ENCODE measurements around the gene GRB14. TPM values are rescaled to one million over a fixed set of nuclear protein-coding genes. Genes with fewer than 3 reads are reported as not detected.

Gene GRB14
- total RNA-seq, 4 donors from 2014 or later, result 5.4 to 19.3 (median 9.8) TPM

DNA sequence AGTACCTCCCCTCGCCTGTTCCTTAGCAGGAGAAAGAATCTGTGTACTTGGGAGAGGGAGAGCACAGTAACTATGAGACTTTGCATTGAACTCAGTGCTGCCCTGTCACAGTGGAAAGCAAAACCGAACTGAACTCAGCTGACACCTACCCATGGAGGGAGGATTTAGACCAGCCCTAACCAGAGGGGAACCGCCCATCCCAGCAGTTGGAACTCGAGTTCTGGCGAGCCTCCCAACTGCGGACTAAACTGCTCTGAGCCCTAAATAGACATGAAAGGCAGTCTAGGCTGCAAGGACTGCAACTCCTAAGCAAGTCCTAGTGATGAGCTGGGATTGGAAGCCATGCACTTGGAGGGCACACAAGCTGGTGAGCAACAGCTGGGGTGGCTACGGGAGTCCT is 110.4 kb downstream of the GRB14 start:
- Histone ChIP-seq H3K4me1 (peaks cover 0 to 4% of the 10 kb centered on the region in 2 donors), H3K27ac (no peak overlapping the region), H3K27me3 (no peaks in the 10 kb centered on the region), H3K9me3 (no peaks in the 10 kb centered on the region), H3K36me3 (no peaks in the 10 kb centered on the region), H3K4me3 (replicated peaks in 1 of 3) (no peak overlapping the region)
- intact Hi-C loops (cut with DNase I), result no loop called here
- no peak for DNase-seq
- 66 to 75% methylated on average over 7 of the region's 7 CpGs for WGBS, 2 donors
- no peak for TF ChIP-seq POLR2A (IDR thresholded peaks at IDR 0.05)
- TF ChIP-seq, protein P1, sequence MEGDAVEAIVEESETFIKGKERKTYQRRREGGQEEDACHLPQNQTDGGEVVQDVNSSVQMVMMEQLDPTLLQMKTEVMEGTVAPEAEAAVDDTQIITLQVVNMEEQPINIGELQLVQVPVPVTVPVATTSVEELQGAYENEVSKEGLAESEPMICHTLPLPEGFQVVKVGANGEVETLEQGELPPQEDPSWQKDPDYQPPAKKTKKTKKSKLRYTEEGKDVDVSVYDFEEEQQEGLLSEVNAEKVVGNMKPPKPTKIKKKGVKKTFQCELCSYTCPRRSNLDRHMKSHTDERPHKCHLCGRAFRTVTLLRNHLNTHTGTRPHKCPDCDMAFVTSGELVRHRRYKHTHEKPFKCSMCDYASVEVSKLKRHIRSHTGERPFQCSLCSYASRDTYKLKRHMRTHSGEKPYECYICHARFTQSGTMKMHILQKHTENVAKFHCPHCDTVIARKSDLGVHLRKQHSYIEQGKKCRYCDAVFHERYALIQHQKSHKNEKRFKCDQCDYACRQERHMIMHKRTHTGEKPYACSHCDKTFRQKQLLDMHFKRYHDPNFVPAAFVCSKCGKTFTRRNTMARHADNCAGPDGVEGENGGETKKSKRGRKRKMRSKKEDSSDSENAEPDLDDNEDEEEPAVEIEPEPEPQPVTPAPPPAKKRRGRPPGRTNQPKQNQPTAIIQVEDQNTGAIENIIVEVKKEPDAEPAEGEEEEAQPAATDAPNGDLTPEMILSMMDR (IDR thresholded peaks at IDR 0.05), result no peak

GRCh38 chr2:164509137-164509877 is 112.0 kb downstream of the GRB14 start:
- no peak overlapping the region for H3K27ac ChIP-seq
- H3K4me3 ChIP-seq (replicated peaks in 1 of 3), result no peak overlapping the region
- H3K9me3 ChIP-seq, result no peaks in the 10 kb centered on the region
- 78 to 84% methylated on average over 4 of the region's 4 CpGs for WGBS, 2 donors
- TF ChIP-seq, protein P1 (IDR thresholded peaks at IDR 0.05), result no peak
- no peak for TF ChIP-seq POLR2A (IDR thresholded peaks at IDR 0.05)
- no peaks in the 10 kb centered on the region for H3K4me1 ChIP-seq
- H3K27me3 ChIP-seq, result no peaks in the 10 kb centered on the region
- intact Hi-C loops (cut with DNase I), result no loop called here
- no peak for DNase-seq
- H3K36me3 ChIP-seq, result no peaks in the 10 kb centered on the region

DNA sequence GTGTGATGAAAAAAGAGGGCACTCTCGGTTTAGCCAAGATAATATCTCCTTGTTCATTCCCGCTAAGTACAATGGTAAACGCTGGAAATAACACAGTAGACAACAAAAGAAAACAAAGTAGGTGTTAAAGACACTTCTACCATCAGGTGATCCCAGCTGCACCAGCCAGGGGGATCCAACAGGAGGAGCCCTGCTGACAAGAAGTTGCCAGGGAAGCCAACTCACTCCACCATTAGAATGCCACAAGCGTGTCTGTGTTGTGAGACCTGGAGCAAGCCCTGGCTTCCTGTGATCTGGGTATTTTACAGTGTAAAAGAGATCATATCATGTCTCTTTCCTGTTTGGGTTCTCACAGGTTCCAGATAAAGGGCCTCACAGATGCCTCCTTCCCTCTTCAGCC is 117.0 kb downstream of the GRB14 start:
- 73 to 80% methylated on average over 4 of the region's 4 CpGs for WGBS, 2 donors
- no peaks in the 10 kb centered on the region for H3K9me3 ChIP-seq
- DNase-seq, result peak; percentile 17

GRCh38 chr2:164498836-164499235 is 122.4 kb downstream of the GRB14 start:
- WGBS, 2 donors, result 87 to 89% methylated on average over 2 of the region's 2 CpGs
- no peak for DNase-seq
- no peak for TF ChIP-seq POLR2A (IDR thresholded peaks at IDR 0.05)
- TF ChIP-seq, protein P1 (IDR thresholded peaks at IDR 0.05), result no peak

More for the DNA sequence above, 117.0 kb downstream of the GRB14 start:
- H3K27me3 ChIP-seq, result no peaks in the 10 kb centered on the region
- TF ChIP-seq, protein P1 (IDR thresholded peaks at IDR 0.05), result peak in 2 of 6 experiments; percentile 25 to 29
- no peak for TF ChIP-seq POLR2A (IDR thresholded peaks at IDR 0.05)
- intact Hi-C loops (cut with DNase I), result no loop called here
- no peaks in the 10 kb centered on the region for H3K36me3 ChIP-seq
- H3K4me3 ChIP-seq (replicated peaks in 1 of 3), result no peak overlapping the region
- H3K27ac ChIP-seq, result no peak overlapping the region
- no peaks in the 10 kb centered on the region for H3K4me1 ChIP-seq

GRCh38 chr2:164496881-164497280 is 124.4 kb downstream of the GRB14 start:
- Histone ChIP-seq H3K4me1 (no peaks in the 10 kb centered on the region), H3K27ac (no peak overlapping the region), H3K36me3 (no peaks in the 10 kb centered on the region), H3K9me3 (no peaks in the 10 kb centered on the region), H3K4me3 (replicated peaks in 1 of 3) (no peak overlapping the region), H3K27me3 (no peaks in the 10 kb centered on the region)
- 94 to 96% methylated on average over 5 of the region's 5 CpGs for WGBS, 2 donors
- TF ChIP-seq, protein P1 (IDR thresholded peaks at IDR 0.05), result no peak
- TF ChIP-seq POLR2A (IDR thresholded peaks at IDR 0.05), result no peak
- DNase-seq, result no peak
- intact Hi-C loops (cut with DNase I), result no loop called here

More at GRCh38 chr2:164498836-164499235, 122.4 kb downstream of the GRB14 start:
- Histone ChIP-seq H3K4me1 (no peaks in the 10 kb centered on the region), H3K4me3 (replicated peaks in 1 of 3) (no peak overlapping the region), H3K27me3 (no peaks in the 10 kb centered on the region), H3K36me3 (no peaks in the 10 kb centered on the region), H3K27ac (no peak overlapping the region), H3K9me3 (no peaks in the 10 kb centered on the region)
- intact Hi-C loops (cut with DNase I), result no loop called here

All from thyroid gland (tissue), 4 donors.